ENCODE measurements around the gene ALOXE3.

GRCh38 chr17:8142887-8143580 lies 24.7 kb upstream of the ALOXE3 start:
- TF ChIP-seq REST (IDR thresholded peaks at IDR 0.05) (no peak), CTCF (IDR thresholded peaks at IDR 0.05; ENCODE audit: low read depth, low read length, missing input control) (no peak), MAX (IDR thresholded peaks at IDR 0.05) (no peak), GABPA (IDR thresholded peaks at IDR 0.05 in 1 of 2, conservative IDR thresholded peaks at IDR 0.05 in 1 of 2) (no peak)

Data from liver (tissue), 3 donors.